Measurements from ENCODE around the gene DUOXA1. TPM values are rescaled to one million over a fixed set of nuclear protein-coding genes. Genes with fewer than 3 reads are reported as not detected.

Gene DUOXA1
- total and polyA plus RNA-seq, 2 of the 4 experiments (the other 2 are of a cell fraction): 0.02 TPM; not detected in 1

DNA sequence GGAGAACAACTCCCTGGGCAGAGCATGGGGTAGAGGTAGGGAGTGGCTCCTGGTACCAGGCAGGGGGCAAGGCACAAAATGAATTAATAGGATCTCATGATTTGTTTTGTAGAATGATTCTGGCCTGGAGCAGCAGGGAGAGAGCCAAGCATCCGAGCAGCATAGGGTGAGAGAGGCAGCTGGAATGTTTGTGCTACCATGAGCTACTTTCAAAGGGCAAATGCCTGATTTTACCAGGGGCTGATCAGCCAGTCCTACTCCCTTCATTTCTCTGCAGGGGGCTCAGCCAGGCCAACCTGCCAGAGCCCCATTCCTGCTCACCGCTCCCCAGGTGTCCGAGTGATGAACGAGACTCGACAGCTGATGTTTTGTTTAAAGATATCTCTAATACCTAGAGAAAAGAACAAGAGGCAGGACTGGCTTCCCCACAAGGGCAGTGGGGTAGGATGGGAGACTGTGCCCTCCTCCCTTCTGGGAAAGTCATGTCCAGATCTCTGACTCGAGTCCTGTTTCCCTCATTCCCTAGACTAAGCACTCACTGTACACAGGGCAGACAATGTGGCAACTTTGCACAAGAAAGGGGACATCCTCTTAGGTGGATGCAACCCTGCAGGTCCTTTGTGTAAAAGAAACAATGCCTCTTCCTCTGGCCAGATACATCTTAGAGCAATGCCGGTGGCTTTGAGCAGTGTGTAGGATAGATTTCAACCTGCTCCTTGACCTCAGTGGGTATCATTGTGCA, 28.6 kb downstream of the DUOXA1 start:
- H2BK20ac ChIP-seq (ENCODE audit: low read depth, low read length): no peak overlapping the region
- no peak overlapping the region for H2AK5ac ChIP-seq (ENCODE audit: low read depth, low read length)
- H3K9me1 ChIP-seq (ENCODE audit: insufficient read depth, low read length): no peaks in the 10 kb centered on the region
- H4K5ac ChIP-seq (ENCODE audit: low read depth, low read length): no peak overlapping the region
- intact Hi-C loops (cut with micrococcal nuclease): no loop called here
- no peak overlapping the region for H2BK120ac ChIP-seq (ENCODE audit: low read depth, low read length)
- H3K9me3 ChIP-seq (ENCODE audit: control insufficient read depth, insufficient read depth, low read length): no peaks in the 10 kb centered on the region
- DNase-seq (no peak), ATAC-seq (ENCODE audit: low read depth) (peak; percentile 87)
- H2AK9ac ChIP-seq (replicated peaks; ENCODE audit: low read depth, low read length, poor library complexity): no peak overlapping the region
- H3K9ac ChIP-seq (ENCODE audit: low read depth, low read length): no peak overlapping the region
- peaks cover 52% of the 10 kb centered on the region for H3K27me3 ChIP-seq (ENCODE audit: control insufficient read depth, insufficient read depth, low read length)
- H3K79me1 ChIP-seq (ENCODE audit: low read depth in 1 of 2, low read length in 2 of 2): no peaks in the 10 kb centered on the region
- H4K20me1 ChIP-seq (ENCODE audit: insufficient read depth, low read length): no peaks in the 10 kb centered on the region
- no peak overlapping the region for H3K23ac ChIP-seq (ENCODE audit: low read depth, low read length)
- H4K8ac ChIP-seq (ENCODE audit: low read depth in 2 of 2, low read length in 2 of 2): no peak overlapping the region
- BruUV-seq (replicated peaks): no TSS peak
- H3K4me2 ChIP-seq (ENCODE audit: low read depth, low read length): no peak overlapping the region
- H2BK5ac ChIP-seq (ENCODE audit: low read depth, low read length, poor library complexity, severe bottlenecking): no peak overlapping the region
- H3K36me3 ChIP-seq (ENCODE audit: control insufficient read depth, insufficient read depth, low read length): no peaks in the 10 kb centered on the region
- H3K18ac ChIP-seq (ENCODE audit: low read depth, low read length): no peak overlapping the region
- TF ChIP-seq FOS (IDR thresholded peaks at IDR 0.05; ENCODE audit: low read depth, low read length): no peak
- no peak for TF ChIP-seq MXI1 (IDR thresholded peaks at IDR 0.05; ENCODE audit: borderline replicate concordance, low read depth, low read length)
- no peak for TF ChIP-seq RFX5 (IDR thresholded peaks at IDR 0.05; ENCODE audit: low read depth, low read length)
- TF ChIP-seq NFE2L2 (IDR thresholded peaks at IDR 0.05; ENCODE audit: low read depth, low read length): no peak
- no peak for TF ChIP-seq CHD1 (IDR thresholded peaks at IDR 0.05; ENCODE audit: low read depth, low read length)
- no peak for TF ChIP-seq USF2 (IDR thresholded peaks at IDR 0.05; ENCODE audit: low read depth, low read length)
- no peak for TF ChIP-seq RCOR1 (IDR thresholded peaks at IDR 0.05; ENCODE audit: insufficient replicate concordance, low read length)
- TF ChIP-seq SMC3 (IDR thresholded peaks at IDR 0.05; ENCODE audit: low read depth, low read length): no peak
- TF ChIP-seq, protein P1, sequence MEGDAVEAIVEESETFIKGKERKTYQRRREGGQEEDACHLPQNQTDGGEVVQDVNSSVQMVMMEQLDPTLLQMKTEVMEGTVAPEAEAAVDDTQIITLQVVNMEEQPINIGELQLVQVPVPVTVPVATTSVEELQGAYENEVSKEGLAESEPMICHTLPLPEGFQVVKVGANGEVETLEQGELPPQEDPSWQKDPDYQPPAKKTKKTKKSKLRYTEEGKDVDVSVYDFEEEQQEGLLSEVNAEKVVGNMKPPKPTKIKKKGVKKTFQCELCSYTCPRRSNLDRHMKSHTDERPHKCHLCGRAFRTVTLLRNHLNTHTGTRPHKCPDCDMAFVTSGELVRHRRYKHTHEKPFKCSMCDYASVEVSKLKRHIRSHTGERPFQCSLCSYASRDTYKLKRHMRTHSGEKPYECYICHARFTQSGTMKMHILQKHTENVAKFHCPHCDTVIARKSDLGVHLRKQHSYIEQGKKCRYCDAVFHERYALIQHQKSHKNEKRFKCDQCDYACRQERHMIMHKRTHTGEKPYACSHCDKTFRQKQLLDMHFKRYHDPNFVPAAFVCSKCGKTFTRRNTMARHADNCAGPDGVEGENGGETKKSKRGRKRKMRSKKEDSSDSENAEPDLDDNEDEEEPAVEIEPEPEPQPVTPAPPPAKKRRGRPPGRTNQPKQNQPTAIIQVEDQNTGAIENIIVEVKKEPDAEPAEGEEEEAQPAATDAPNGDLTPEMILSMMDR (conservative IDR thresholded peaks at IDR 0.05; ENCODE audit: low read depth, low read length): no peak
- TF ChIP-seq ELK1 (IDR thresholded peaks at IDR 0.05; ENCODE audit: borderline replicate concordance, low read depth, low read length): no peak
- no peak for TF ChIP-seq POLR2A (IDR thresholded peaks at IDR 0.05; ENCODE audit: low read depth, low read length)
- TF ChIP-seq BHLHE40 (IDR thresholded peaks at IDR 0.05; ENCODE audit: low read depth, low read length): no peak
- no peak for TF ChIP-seq CEBPB (IDR thresholded peaks at IDR 0.05; ENCODE audit: low read depth, low read length)
- no peak for TF ChIP-seq RAD21 (IDR thresholded peaks at IDR 0.05; ENCODE audit: low read length)
- no peak for TF ChIP-seq MAFK (IDR thresholded peaks at IDR 0.05; ENCODE audit: low read depth, low read length)
- H3K4me3 ChIP-seq (ENCODE audit: insufficient read depth, low read depth, low read length): no peak overlapping the region
- no peak overlapping the region for H3K14ac ChIP-seq (replicated peaks; ENCODE audit: low read depth, low read length)
- in situ Hi-C loops (cut with MboI; ENCODE audit: low sequenced_read_pairs): no loop called here
- H3K27ac ChIP-seq (ENCODE audit: insufficient read depth, low read length): no peak overlapping the region
- WGBS, 2 experiments (ENCODE audit: extremely low coverage in 2 of 2, insufficient read length in 1 of 2): no CpG with 5 or more reads among the region's 7 CpGs
- H3K4ac ChIP-seq (ENCODE audit: low read depth, low read length): no peak overlapping the region
- dilution Hi-C loops (cut with HindIII; ENCODE audit: low sequenced_read_pairs, unreplicated experiment): no loop called here
- no peak overlapping the region for H2BK15ac ChIP-seq (ENCODE audit: low read depth, low read length)
- H3K56ac ChIP-seq (ENCODE audit: extremely low read depth, insufficient read depth, low read length): no peak overlapping the region
- no peak overlapping the region for H2AFZ ChIP-seq (replicated peaks; ENCODE audit: low read length, poor library complexity)
- CTCF ChIA-PET: interaction anchor here (1.3 kb wide), 1 partner anchor 17 kb away, joined by 3 read pairs; no protein-coding TSS in a partner anchor
- H4K91ac ChIP-seq (ENCODE audit: insufficient read depth, low read depth, low read length): no peak overlapping the region
- POLR2A ChIA-PET (ENCODE audit: unreplicated experiment): no interaction called here
- H3K4me1 ChIP-seq (ENCODE audit: control insufficient read depth, insufficient read depth, low read length): no peaks in the 10 kb centered on the region

All from IMR-90 (cell line).